Measurements from ENCODE around the gene ASTN1.

Gene ASTN1

DNA sequence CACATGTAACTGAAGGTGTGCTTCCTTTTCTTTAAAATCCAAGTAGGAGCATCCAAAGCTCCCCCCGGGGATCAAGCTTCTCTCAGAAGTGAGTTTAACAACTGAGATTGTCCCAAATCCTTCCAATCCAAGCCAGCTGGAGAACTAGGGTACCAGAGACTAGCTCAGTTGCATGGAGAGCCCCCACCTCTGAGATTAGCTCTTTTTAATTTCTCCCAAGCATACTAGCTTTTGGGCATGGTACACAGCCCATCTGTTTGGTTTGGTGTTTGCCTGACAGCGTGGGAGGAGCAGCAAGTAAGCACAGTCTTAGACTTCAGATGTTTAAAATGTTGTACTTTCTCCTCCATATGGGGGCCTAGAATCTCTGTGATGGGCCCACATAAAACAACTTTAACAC is 142.8 kb downstream of the ASTN1 start:
- TF ChIP-seq, protein P1, sequence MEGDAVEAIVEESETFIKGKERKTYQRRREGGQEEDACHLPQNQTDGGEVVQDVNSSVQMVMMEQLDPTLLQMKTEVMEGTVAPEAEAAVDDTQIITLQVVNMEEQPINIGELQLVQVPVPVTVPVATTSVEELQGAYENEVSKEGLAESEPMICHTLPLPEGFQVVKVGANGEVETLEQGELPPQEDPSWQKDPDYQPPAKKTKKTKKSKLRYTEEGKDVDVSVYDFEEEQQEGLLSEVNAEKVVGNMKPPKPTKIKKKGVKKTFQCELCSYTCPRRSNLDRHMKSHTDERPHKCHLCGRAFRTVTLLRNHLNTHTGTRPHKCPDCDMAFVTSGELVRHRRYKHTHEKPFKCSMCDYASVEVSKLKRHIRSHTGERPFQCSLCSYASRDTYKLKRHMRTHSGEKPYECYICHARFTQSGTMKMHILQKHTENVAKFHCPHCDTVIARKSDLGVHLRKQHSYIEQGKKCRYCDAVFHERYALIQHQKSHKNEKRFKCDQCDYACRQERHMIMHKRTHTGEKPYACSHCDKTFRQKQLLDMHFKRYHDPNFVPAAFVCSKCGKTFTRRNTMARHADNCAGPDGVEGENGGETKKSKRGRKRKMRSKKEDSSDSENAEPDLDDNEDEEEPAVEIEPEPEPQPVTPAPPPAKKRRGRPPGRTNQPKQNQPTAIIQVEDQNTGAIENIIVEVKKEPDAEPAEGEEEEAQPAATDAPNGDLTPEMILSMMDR (IDR thresholded peaks at IDR 0.05; ENCODE audit: low read depth, low read length), result no peak
- DNase-seq (ENCODE audit: low read depth, low spot score), result no peak
- no peak overlapping the region for H3K4me3 ChIP-seq (ENCODE audit: low read depth, low read length)
- in situ Hi-C loops (cut with HindIII; ENCODE audit: low sequenced_read_pairs), result no loop called here

DNA sequence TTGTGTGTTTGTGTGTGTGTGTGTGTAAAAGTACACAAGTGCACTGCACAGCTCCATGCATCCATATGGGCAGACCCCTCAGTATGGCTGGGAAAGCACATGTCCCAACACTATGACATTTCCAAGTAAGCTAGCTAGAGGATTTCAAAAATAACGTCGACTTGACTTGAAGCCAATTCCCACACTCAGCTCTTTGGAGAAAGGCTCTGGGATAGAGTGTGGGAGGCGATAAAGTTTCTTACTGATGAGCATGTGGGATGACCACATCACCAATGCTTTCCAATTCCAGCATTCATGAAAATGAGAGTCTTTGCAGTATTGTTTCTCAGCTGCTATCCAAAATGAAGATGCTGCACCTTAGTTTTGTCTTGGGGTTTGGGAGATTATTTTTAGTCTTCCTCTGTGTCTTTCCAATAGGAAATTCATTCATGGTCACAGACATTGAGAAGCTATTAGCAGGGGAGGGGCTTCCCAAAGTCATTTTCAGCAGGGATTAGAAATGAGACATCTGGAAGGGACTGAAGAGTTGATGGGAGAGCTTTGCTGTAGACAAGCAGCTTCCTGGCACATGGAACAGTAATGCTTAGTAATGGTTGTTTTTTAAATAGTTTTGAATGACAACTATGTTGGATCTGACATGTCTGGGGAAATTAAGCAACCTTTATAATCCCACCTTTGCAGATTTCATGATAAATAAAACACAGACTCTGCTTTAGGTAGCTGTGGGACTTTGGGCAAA is 143.5 kb downstream of the ASTN1 start:
- no peak for DNase-seq (ENCODE audit: low read depth, low spot score)
- H3K4me3 ChIP-seq (ENCODE audit: low read depth, low read length), result no peak overlapping the region
- TF ChIP-seq, protein P1 (IDR thresholded peaks at IDR 0.05; ENCODE audit: low read depth, low read length), result no peak
- in situ Hi-C loops (cut with HindIII; ENCODE audit: low sequenced_read_pairs), result no loop called here

DNA sequence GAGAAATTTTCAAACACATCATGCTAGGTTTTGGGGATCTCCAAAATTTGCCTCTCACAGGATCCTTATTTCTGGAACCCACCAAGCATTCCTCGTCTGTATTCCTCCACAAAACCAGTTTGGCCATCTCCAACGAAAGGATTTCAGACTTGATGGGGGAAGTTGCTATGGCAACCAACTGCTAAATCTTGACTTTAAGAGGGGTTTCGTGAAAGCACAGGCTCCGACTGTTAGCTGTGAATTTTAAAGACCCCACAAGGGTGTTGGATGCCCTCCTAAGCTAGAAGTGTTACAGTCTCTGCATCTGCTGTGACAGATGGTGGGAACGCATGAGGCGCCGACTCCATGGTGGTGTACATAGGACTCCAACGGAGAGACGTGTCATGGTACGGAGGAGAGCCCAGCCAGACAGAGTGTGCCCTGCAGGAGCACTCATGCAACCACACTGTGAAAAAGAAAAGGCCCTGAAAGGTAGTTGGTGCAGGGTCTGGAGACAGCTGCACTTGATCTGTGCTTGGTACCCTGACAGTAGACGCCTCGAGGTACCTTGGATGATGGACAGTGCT is 147.1 kb downstream of the ASTN1 start:
- in situ Hi-C loops (cut with HindIII; ENCODE audit: low sequenced_read_pairs), result no loop called here
- TF ChIP-seq, protein P1 (IDR thresholded peaks at IDR 0.05; ENCODE audit: low read depth, low read length), result no peak
- no peak overlapping the region for H3K4me3 ChIP-seq (ENCODE audit: low read depth, low read length)
- no peak for DNase-seq (ENCODE audit: low read depth, low spot score)

DNA sequence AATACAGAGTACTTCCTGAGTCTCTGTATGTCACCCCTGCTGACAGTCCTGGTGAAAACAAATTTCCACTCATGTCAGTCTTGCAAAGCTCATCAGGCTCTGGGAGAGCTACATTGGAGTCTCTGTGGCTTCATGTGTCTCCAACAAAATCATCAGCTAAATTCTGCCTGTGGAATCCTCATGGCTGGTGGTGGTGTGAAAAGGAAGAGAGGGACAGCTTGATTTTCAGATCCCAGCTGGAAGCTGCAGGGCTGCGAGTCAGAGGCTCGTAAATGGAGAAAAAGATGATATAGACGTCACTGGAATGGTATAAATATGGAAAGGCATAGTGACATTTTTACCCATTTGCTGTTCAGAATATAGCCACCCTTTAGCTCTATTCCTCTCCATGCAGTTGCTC is 150.2 kb downstream of the ASTN1 start:
- TF ChIP-seq, protein P1 (IDR thresholded peaks at IDR 0.05; ENCODE audit: low read depth, low read length), result no peak
- H3K4me3 ChIP-seq (ENCODE audit: low read depth, low read length), result no peak overlapping the region
- in situ Hi-C loops (cut with HindIII; ENCODE audit: low sequenced_read_pairs), result no loop called here
- DNase-seq (ENCODE audit: low read depth, low spot score), result no peak

DNA sequence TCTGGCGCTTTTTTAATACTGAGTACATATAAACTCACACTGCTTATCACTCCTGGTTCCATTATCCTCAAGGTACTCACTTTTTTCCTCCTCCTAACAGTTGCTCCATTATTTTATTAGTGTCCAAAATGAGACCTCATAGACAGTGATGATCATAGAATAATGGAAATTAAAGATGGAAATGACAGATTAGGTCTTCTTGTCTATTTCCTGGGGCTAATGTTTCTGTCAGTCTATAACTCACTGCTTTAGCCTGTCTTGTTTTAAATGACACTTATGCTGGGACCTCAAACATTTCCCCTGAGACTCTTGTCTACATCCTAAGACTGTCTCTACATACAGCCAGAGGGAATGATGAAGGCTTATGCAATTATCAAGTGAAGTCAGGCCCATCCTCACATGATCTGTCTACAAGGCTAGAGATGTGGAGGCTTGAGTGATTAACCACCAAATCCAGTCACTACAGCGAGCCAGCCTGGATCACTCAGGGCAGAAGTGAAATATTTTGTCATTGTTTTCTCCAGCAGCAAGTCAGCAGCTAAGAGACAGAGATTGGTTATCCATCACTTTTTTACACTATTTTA is 152.1 kb downstream of the ASTN1 start:
- DNase-seq (ENCODE audit: low read depth, low spot score), result no peak
- in situ Hi-C loops (cut with HindIII; ENCODE audit: low sequenced_read_pairs), result no loop called here
- TF ChIP-seq, protein P1 (IDR thresholded peaks at IDR 0.05; ENCODE audit: low read depth, low read length), result no peak
- no peak overlapping the region for H3K4me3 ChIP-seq (ENCODE audit: low read depth, low read length)

DNA sequence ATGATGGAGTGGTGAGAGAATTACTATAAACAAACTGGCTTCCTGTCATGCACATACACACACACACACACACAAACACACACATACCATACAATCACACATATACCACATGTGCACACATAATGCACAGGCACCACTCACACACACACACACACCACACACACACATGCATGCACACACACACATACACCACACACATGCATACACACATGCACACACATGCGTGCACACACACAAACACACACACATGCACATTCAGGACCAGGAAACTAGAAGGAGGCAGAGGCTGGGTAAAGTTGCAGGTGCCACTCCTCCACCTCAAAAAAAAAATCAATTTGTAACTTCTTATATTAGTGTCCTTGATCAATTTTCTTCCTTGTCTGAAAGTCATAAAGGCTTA is 153.0 kb downstream of the ASTN1 start:
- TF ChIP-seq, protein P1 (IDR thresholded peaks at IDR 0.05; ENCODE audit: low read depth, low read length), result no peak
- no peak overlapping the region for H3K4me3 ChIP-seq (ENCODE audit: low read depth, low read length)
- in situ Hi-C loops (cut with HindIII; ENCODE audit: low sequenced_read_pairs), result no loop called here
- no peak for DNase-seq (ENCODE audit: low read depth, low spot score)

Data from astrocyte of the spinal cord (primary cell).